ENCODE measurements around the gene CLEC1A. TPM values are rescaled to one million over a fixed set of nuclear protein-coding genes. Genes with fewer than 3 reads are reported as not detected.
A peak's percentile ranks its signal among the peaks of the same experiment; 100 is the strongest.
"Not testable (repeated sequence)": the region's sequence is repeated elsewhere in the genome, so short reads cannot be mapped to it uniquely, and the experiment has no call there.

Gene CLEC1A
- total RNA-seq, 1 donor from 2014 or later, result 15.0 TPM

DNA sequence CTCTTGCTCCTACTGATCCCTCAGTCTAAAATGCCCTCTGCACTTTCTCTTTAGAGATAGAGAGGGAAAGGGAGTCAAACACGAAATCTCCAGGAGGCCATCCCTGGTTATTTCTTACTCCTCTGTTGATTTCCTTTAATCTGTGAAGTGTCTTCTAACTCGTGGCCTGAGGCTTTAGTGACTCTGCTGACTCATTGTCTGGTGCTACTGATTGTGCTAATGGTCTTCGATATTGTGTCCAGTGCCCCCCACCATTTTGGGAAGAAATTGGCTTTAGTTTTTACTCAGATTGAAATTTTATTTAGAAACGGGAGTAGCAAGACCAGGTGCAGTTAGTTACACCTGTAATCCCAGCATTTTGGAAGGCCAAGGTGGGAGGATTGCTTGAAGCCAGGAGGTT, 67.5 kb downstream of the CLEC1A start:
- no peak overlapping the region for H3K27ac ChIP-seq
- TF ChIP-seq, protein P1, sequence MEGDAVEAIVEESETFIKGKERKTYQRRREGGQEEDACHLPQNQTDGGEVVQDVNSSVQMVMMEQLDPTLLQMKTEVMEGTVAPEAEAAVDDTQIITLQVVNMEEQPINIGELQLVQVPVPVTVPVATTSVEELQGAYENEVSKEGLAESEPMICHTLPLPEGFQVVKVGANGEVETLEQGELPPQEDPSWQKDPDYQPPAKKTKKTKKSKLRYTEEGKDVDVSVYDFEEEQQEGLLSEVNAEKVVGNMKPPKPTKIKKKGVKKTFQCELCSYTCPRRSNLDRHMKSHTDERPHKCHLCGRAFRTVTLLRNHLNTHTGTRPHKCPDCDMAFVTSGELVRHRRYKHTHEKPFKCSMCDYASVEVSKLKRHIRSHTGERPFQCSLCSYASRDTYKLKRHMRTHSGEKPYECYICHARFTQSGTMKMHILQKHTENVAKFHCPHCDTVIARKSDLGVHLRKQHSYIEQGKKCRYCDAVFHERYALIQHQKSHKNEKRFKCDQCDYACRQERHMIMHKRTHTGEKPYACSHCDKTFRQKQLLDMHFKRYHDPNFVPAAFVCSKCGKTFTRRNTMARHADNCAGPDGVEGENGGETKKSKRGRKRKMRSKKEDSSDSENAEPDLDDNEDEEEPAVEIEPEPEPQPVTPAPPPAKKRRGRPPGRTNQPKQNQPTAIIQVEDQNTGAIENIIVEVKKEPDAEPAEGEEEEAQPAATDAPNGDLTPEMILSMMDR (IDR thresholded peaks at IDR 0.05), result no peak
- intact Hi-C loops (cut with DNase I), result no loop called here

DNA sequence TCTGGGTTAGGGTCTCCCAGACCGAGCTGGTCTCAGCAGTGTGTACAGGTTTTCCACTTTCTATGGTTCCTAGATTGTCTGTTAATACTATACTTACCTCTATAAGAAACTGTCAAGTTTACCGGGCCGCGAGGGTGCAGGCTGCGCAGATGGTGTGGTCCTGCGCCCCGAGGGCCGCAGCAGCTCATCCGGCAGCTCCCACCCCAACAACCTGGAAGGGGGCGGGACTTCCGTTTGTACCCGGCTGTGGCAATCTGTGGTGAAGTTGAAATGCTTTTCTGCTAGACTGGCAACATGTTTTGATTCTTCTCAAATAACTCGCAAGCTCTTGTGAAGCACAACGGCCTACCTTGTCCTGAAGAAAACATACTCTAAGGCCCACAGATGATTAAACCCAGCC, 68.3 kb downstream of the CLEC1A start, which contains the start of gene CLEC9A:
TSS of gene CLEC9A (plus strand) at position 237 of the 400 bp plus-strand sequence. CDS start 22,006 bp downstream, outside the sequence.
- intact Hi-C loops (cut with DNase I), result no loop called here
- no peak within 1 kb of the TSS for H3K27ac ChIP-seq
- no peaks in the 10 kb centered on the region for H3K27me3 ChIP-seq
- H3K4me1 ChIP-seq, result no peaks in the 10 kb centered on the region
- no peaks in the 10 kb centered on the region for H3K36me3 ChIP-seq
- DNase-seq, result no peak
- H3K4me3 ChIP-seq, result no peak within 1 kb of the TSS
- ATAC-seq, result no peak
- no peaks in the 10 kb centered on the region for H3K9me3 ChIP-seq
- TF ChIP-seq, protein P1 (IDR thresholded peaks at IDR 0.05), result no peak

More for the DNA sequence above, 67.5 kb downstream of the CLEC1A start:
- Histone ChIP-seq H3K4me3 (no peak overlapping the region), H3K9me3 (no peaks in the 10 kb centered on the region), H3K4me1 (no peaks in the 10 kb centered on the region), H3K27me3 (no peaks in the 10 kb centered on the region), H3K36me3 (no peaks in the 10 kb centered on the region)
- no peak for ATAC-seq
- no peak for DNase-seq

DNA sequence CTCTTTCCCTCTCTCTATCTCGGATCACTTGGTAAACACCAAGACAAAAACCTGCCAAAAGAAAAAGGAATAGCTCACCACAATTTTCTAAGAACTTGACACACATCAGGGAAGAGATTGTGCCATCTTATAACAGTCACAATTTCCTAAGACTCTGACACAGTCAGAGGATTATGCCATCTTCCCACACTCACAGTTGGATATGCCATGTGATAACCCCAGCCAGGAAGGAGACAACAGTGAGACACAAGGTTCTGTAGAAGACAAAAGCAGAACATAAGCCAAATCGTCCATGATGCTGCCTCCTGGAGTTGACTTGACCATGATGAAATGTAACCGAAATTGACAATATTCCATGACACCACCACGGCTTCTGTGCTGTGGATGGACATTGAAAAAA, 71.1 kb downstream of the CLEC1A start:
- TF ChIP-seq, protein P1 (IDR thresholded peaks at IDR 0.05), result no peak
- H3K4me3 ChIP-seq, result no peak overlapping the region
- peak; percentile 93 for ATAC-seq
- H3K4me1 ChIP-seq, result no peaks in the 10 kb centered on the region
- peak overlapping the region; percentile 51 for H3K27ac ChIP-seq
- no peaks in the 10 kb centered on the region for H3K27me3 ChIP-seq
- DNase-seq, result no peak
- H3K9me3 ChIP-seq, result no peaks in the 10 kb centered on the region
- H3K36me3 ChIP-seq, result no peaks in the 10 kb centered on the region
- intact Hi-C loops (cut with DNase I), result no loop called here

DNA sequence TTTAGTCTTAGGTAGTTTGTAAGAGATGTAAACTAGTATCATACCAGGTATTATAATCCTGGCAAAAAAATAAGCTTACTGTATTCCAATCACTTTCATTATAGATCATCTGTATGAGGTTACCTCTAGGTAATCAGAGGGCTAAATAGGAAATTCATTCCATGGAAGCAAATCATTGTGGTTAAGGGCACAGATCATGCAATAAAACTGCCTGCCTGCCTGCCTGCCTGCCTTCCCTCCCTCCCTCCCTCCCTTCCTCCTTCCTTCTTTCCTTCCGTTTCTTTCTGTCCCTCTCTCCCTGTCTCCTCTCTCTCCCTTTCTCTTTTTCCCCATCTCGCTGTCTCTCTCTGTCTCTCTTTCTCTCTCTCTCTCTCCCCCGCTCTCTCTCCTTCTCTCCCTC, 71.5 kb downstream of the CLEC1A start:
- ATAC-seq (no peak), DNase-seq (no peak)
- no peaks in the 10 kb centered on the region for H3K36me3 ChIP-seq
- no peaks in the 10 kb centered on the region for H3K4me1 ChIP-seq
- no peak overlapping the region for H3K27ac ChIP-seq
- no peaks in the 10 kb centered on the region for H3K9me3 ChIP-seq
- H3K27me3 ChIP-seq, result no peaks in the 10 kb centered on the region
- H3K4me3 ChIP-seq, result no peak overlapping the region
- intact Hi-C loops (cut with DNase I), result no loop called here
- TF ChIP-seq, protein P1 (IDR thresholded peaks at IDR 0.05), result no peak

DNA sequence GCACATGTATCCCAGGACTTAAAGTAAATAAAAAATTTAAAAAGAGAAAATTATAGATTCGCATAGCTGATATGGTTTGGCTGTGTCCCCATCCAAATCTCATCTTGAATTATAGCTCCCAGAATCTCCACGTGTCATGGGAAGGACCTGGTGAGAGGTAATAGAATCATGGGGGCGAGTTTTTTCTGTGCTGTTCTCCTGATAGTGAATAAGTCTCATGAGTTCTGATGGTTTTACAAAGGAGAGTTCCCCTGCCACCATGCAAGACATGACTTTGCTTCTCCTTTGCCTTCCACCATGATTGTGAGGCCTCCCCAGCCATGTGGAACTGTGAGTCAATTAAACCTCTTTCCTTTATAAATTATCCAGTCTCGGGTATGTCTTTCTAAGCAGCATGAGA, 72.1 kb downstream of the CLEC1A start:
- H3K27me3 ChIP-seq; H3K36me3 ChIP-seq; intact Hi-C loops (cut with DNase I); DNase-seq; H3K27ac ChIP-seq; ATAC-seq; H3K4me3 ChIP-seq; H3K4me1 ChIP-seq; H3K9me3 ChIP-seq: not testable (repeated sequence)

DNA sequence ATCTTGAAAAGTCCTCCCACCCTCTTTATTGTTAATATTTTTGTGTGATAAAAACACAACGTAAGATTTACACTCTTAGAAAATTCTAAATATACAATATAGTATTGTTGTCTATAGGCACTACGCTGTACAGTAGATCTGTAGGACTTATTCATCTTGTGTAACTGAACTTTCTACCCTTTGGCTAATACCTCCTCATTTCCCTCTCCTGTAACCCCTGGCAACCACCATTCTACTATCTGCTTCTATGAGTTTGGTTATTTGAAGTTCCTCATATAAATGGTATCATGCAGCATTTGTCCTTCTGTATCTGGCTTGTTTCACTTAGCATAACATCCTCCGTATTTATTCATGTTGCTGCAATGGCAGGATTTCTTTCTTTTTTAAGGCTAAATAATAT, 73.5 kb downstream of the CLEC1A start:
- Histone ChIP-seq H3K27me3 (no peaks in the 10 kb centered on the region), H3K9me3 (no peaks in the 10 kb centered on the region), H3K4me3 (no peak overlapping the region), H3K36me3 (no peaks in the 10 kb centered on the region), H3K4me1 (no peaks in the 10 kb centered on the region), H3K27ac (no peak overlapping the region)
- intact Hi-C loops (cut with DNase I), result no loop called here
- no peak for DNase-seq
- TF ChIP-seq, protein P1 (IDR thresholded peaks at IDR 0.05), result no peak
- peak; percentile 58 for ATAC-seq

All from upper lobe of right lung (tissue), 1 donor.